GM12878 (cell line): ENCODE results near the gene AVEN. TPM values are rescaled to one million over a fixed set of nuclear protein-coding genes. Genes with fewer than 3 reads are reported as not detected.

ENCODE experiments used
- ATAC-seq: fragments of 200-7000 bp; cut with Tn5 transposase; 3 replicates; pipeline ENCODE4 v1.9.1; 2020; ENCODE audit warnings: mild to moderate bottlenecking, moderate library complexity
- BruUV-seq: library from RNA; stranded (reverse); fragments of 400-500 nt; replicated peaks from 2 replicates; lab custom pipeline; 2021; lab: Mats Ljungman, UMichigan
- CTCF ChIA-PET: fragments of 300-600 bp; sonication (Branson Sonifier 250); formaldehyde crosslinking; extraction: SDS; loops from one replicate; lab custom pipeline; 2021; ENCODE audit warnings: inconsistent platforms; lab: Yijun Ruan, JAX
- POLR2A ChIA-PET: fragments of 350-600 bp; formaldehyde crosslinking; extraction: SDS; loops from one replicate; lab custom pipeline; 2021; ENCODE audit warnings: inconsistent platforms; lab: Charles Lee
- RAD21 ChIA-PET: fragments of 300-600 bp; sonication (Branson Sonifier 250); formaldehyde crosslinking; loops from one replicate; lab custom pipeline; 2023; ENCODE audit warnings: antibody characterized with exemption; ENCODE audit not compliant: unreplicated experiment; lab: Charles Lee
- SMC1A ChIA-PET: fragments of 300-600 bp; sonication (Branson Sonifier 250); formaldehyde crosslinking; loops from one replicate; lab custom pipeline; 2023; ENCODE audit not compliant: unreplicated experiment, uncharacterized antibody; lab: Charles Lee
- DNase-seq: peaks from one replicate; pipeline ENCODE4 v3.0.0-alpha.2; 2011; ENCODE audit warnings: low read depth, low spot score
- FAIRE-seq: peaks from 3 replicates; lab custom pipeline; 2011; peaks lifted over from hg19 to GRCh38; lab: Jason Lieb, UNC
- H2AFZ ChIP-seq: 2 replicates; pipeline ENCODE4 v1.6.0; 2011; ENCODE audit warnings: low read depth, low read length, control low read depth; ENCODE audit not compliant: control insufficient read depth
- H3K27ac ChIP-seq: 2 replicates; pipeline ENCODE4 v1.5.1; 2011; ENCODE audit warnings: control low read depth; ENCODE audit not compliant: control insufficient read depth, insufficient read depth
- H3K27me3 ChIP-seq, 2 experiments: replicated peaks in 1 of 2; 2 replicates each; pipeline versions ENCODE4 v1.6.0 to v1.6.1; 2011; ENCODE audit warnings: low read length in 1 of 2; ENCODE audit not compliant: control insufficient read depth in 2 of 2, insufficient read depth in 2 of 2
- H3K36me3 ChIP-seq, 2 experiments: 2 replicates each; pipeline ENCODE4 v1.5.1; 2011; ENCODE audit warnings: low read length in 1 of 2; ENCODE audit not compliant: control insufficient read depth in 2 of 2, insufficient read depth in 2 of 2
- H3K4me1 ChIP-seq: 2 replicates; pipeline ENCODE4 v1.6.1; 2011; ENCODE audit warnings: mild to moderate bottlenecking, low read length, moderate library complexity, mixed read lengths; ENCODE audit not compliant: control insufficient read depth, insufficient read depth
- H3K4me2 ChIP-seq: 2 replicates; pipeline ENCODE4 v1.6.0; 2011; ENCODE audit warnings: control low read depth; ENCODE audit not compliant: control insufficient read depth, insufficient read depth
- H3K4me3 ChIP-seq: fragments of 200-600 bp; sonication (generic); 2 replicates; pipeline ENCODE4 v1.5.1; 2016
- H3K79me2 ChIP-seq: 2 replicates; pipeline ENCODE4 v1.6.0; 2011; ENCODE audit warnings: low read length; ENCODE audit not compliant: control insufficient read depth, insufficient read depth
- H3K9ac ChIP-seq: 2 replicates; pipeline ENCODE4 v1.8.0; 2011; ENCODE audit warnings: low read length, control low read depth, mixed read lengths; ENCODE audit not compliant: control insufficient read depth, insufficient read depth
- H3K9me3 ChIP-seq: replicated peaks from 3 replicates; pipeline ENCODE4 v1.5.1; 2011; ENCODE audit warnings: mild to moderate bottlenecking, low read length; ENCODE audit not compliant: control insufficient read depth, insufficient read depth
- H4K20me1 ChIP-seq: 2 replicates; pipeline ENCODE4 v1.6.0; 2011; ENCODE audit not compliant: control insufficient read depth, insufficient read depth
- EGR1 ChIP-seq, 2 experiments: IDR thresholded peaks; 1 replicate in 1 of 2; 2 replicates in 1 of 2; pipeline ENCODE4 v1.6.1; 2011 to 2012; ENCODE audit warnings: low read depth in 2 of 2, low read length in 2 of 2, borderline replicate concordance in 1 of 2, mild to moderate bottlenecking in 1 of 2, moderate library complexity in 1 of 2
- FOS ChIP-seq: IDR thresholded peaks from 3 replicates; pipeline ENCODE4 v1.6.1; 2011; ENCODE audit warnings: borderline replicate concordance; ENCODE audit not compliant: insufficient read length; ENCODE audit errors: extremely low read depth
- HDAC2 ChIP-seq: fragments of 200-600 bp; sonication (generic); IDR thresholded peaks from 2 replicates; pipeline ENCODE4 v1.6.1; 2017
- IKZF1 ChIP-seq: fragments of 450-650 bp; conservative IDR thresholded peaks from 2 replicates; pipeline ENCODE4 v1.6.1; 2017; ENCODE audit warnings: antibody characterized with exemption, mild to moderate bottlenecking
- IRF4 ChIP-seq: IDR thresholded peaks from 2 replicates; pipeline ENCODE4 v1.6.1; 2011; ENCODE audit warnings: low read depth, low read length
- KDM1A ChIP-seq: fragments of 200-600 bp; sonication (generic); IDR thresholded peaks from 2 replicates; pipeline ENCODE4 v1.6.1; 2016; ENCODE audit warnings: borderline replicate concordance
- MXI1 ChIP-seq: fragments of 150-350 bp; IDR thresholded peaks from 2 replicates; pipeline ENCODE4 v1.6.1; 2011; ENCODE audit warnings: low read depth, mild to moderate bottlenecking, inconsistent platforms, low read length, improper control_type of control experiment
- SMARCA5 ChIP-seq: fragments of 450-650 bp; IDR thresholded peaks from 2 replicates; pipeline ENCODE4 v1.6.1; 2017; ENCODE audit warnings: mild to moderate bottlenecking
- SMC3 ChIP-seq: IDR thresholded peaks from 2 replicates; pipeline ENCODE4 v1.6.1; 2011; ENCODE audit warnings: low read length, improper control_type of control experiment, borderline replicate concordance
- SP1 ChIP-seq: IDR thresholded peaks from one replicate; pipeline ENCODE4 v1.6.1; 2011; ENCODE audit warnings: low read depth, low read length
- SRF ChIP-seq, 2 experiments: IDR thresholded peaks; 2 replicates each; pipeline ENCODE4 v1.6.1; 2011; ENCODE audit warnings: low read depth in 2 of 2, low read length in 2 of 2, mild to moderate bottlenecking in 1 of 2, moderate library complexity in 1 of 2
- TCF12 ChIP-seq: IDR thresholded peaks from 2 replicates; pipeline ENCODE4 v1.6.1; 2011; ENCODE audit warnings: low read depth, mild to moderate bottlenecking, low read length
- YBX1 ChIP-seq: fragments of 450-650 bp; IDR thresholded peaks from 2 replicates; pipeline ENCODE4 v1.6.1; 2016; ENCODE audit warnings: antibody characterized with exemption
- ZZZ3 ChIP-seq: IDR thresholded peaks from 2 replicates; pipeline ENCODE4 v1.6.1; 2011; ENCODE audit warnings: low read depth; ENCODE audit not compliant: control insufficient read depth, insufficient read length
- WGBS: methylation state at CpG from one replicate; pipeline ENCODE4 v1.1.6; 2016; ENCODE audit warnings: low lambda C conversion rate; ENCODE audit not compliant: insufficient replicate concordance, insufficient coverage; ENCODE audit errors: missing lambda C conversion rate; 5-methylcytosine and 5-hydroxymethylcytosine counted together
- in situ Hi-C: fragments of 300-500 bp; cut with MboI; formaldehyde crosslinking; loops from 9 replicates; pipeline ENCODE4 v1.14.3; 2018; ENCODE audit warnings: mixed read lengths
- intact Hi-C: fragments of 100-400 bp; cut with micrococcal nuclease; formaldehyde crosslinking; loops from one replicate; pipeline ENCODE4 v1.14.2; 2022; ENCODE audit not compliant: unreplicated experiment
- polyA plus RNA-seq, 11 experiments: library from polyadenylated mRNA; depleted of rRNA in 4 of 11; unstranded in 6 of 11; stranded (reverse) in 5 of 11; fragments of >200 nt; fragmentation: Nextera tagmentation in 4 of 11; fragmentation: Illumina TruSeq in 1 of 11; extraction: Ambion mirVana in 4 of 11; extraction: Trizol in 1 of 11; gene quantifications; 1 replicate in 1 of 11; 2 replicates in 10 of 11; pipeline versions ENCODE4 v1.2.1 to v1.2.3, GENCODE V29; 2011 to 2016; ENCODE audit warnings: inconsistent platforms in 2 of 11, missing spikeins in 2 of 11, low read depth in 1 of 11
- total RNA-seq, 4 experiments: library from RNA; depleted of rRNA in 3 of 4; stranded (reverse); fragments of >200 nt in 3 of 4; fragmentation: Illumina TruSeq in 1 of 4; extraction: Trizol in 1 of 4; gene quantifications; 2 replicates each; pipeline versions ENCODE4 v1.2.1 to v1.2.3, GENCODE V29; 2013 to 2021
- TF ChIP-seq, protein P1 (sequence below): IDR thresholded peaks from 2 replicates; pipeline ENCODE4 v1.6.1; 2011; ENCODE audit warnings: borderline replicate concordance, low read depth, mild to moderate bottlenecking, moderate library complexity, mixed read lengths, low read length; ENCODE audit not compliant: insufficient read depth; ENCODE audit errors: extremely low read length
- TF ChIP-seq, protein P2 (sequence below): fragments of 450-650 bp; formaldehyde crosslinking; IDR thresholded peaks from 2 replicates; pipeline ENCODE4 v1.5.0; 2022; ENCODE audit warnings: mild to moderate bottlenecking, missing genetic modification characterization

Gene AVEN
- total and polyA plus RNA-seq, 10 of the 15 experiments (the other 5 are each of a cell fraction or from before 2014, with no cell fraction given) = 1.4 to 15.1 (median 10.5) TPM

DNA sequence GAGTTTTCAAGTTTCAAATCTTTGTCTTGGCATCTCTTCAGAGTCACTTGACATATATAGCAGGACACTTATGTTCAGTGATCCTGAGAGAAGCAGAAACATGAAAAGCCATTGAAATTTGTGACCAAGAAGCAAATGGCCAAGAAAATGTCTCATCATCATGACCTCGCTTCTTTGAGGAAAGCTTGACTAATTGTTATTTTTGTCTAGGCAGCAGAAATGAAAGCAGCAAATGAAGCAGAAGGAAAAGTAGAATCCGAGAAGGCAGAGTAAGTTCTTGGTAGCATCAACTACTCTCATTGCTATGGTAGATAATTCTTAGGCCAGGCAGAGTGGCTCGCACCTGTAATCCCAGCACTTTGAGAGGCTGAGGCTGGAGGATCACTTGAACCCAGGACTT is 198.4 kb downstream of the AVEN start:
- SMC1A ChIA-PET = no interaction called here
- Histone ChIP-seq H3K4me2 (no peak overlapping the region), H3K9me3 (no peaks in the 10 kb centered on the region), H4K20me1 (no peaks in the 10 kb centered on the region), H3K4me1 (no peaks in the 10 kb centered on the region), H3K27me3 (no peaks in the 10 kb centered on the region; a peak in 1 of 4 replicates), H3K27ac (no peak overlapping the region), H3K9ac (no peak overlapping the region), H3K4me3 (no peak overlapping the region), H3K79me2 (no peaks in the 10 kb centered on the region), H3K36me3 (no peaks in the 10 kb centered on the region), H2AFZ (no peak overlapping the region)
- no TSS peak for BruUV-seq
- in situ Hi-C loops = no loop called here
- RAD21 ChIA-PET = no interaction called here
- 30% methylated on average over 3 of the region's 3 CpGs for WGBS
- intact Hi-C loops = no loop called here
- FAIRE-seq = no peak
- DNase-seq = no peak
- POLR2A ChIA-PET = no interaction called here
- no peak for TF ChIP-seq HDAC2
- TF ChIP-seq SRF (IDR thresholded peaks at IDR 0.05; ENCODE audit: low read depth in 2 of 2, low read length in 2 of 2) = no peak
- no peak for TF ChIP-seq KDM1A
- no peak for TF ChIP-seq YBX1
- no peak for TF ChIP-seq SMC3
- no peak for TF ChIP-seq EGR1 (IDR thresholded peaks at IDR 0.05; ENCODE audit: borderline replicate concordance in 1 of 2, low read depth in 2 of 2, low read length in 2 of 2)
- no peak for TF ChIP-seq FOS
- ATAC-seq = no peak
- CTCF ChIA-PET = no interaction called here

DNA sequence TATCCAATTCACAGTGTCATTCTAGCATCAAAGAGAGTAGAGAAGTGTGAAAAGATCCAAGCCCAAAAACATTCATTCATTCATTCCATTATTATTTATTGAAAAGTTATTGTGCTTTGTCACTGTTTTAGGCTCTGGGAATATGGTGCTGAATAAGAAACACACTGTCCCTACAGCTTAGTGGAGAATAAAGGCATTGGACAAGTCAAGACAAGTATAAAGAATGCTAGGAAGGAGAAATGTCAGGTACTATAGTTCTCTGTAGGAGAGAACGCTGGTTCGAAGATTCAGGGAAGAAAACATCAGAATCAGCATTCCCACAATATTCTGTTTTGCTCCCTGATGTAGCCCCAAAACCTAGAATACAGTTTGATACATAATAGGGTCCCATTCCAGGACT is 199.5 kb downstream of the AVEN start:
- ChIA-PET SMC1A (no interaction called here), POLR2A (no interaction called here), RAD21 (no interaction called here), CTCF (no interaction called here)
- Histone ChIP-seq H3K4me3 (no peak overlapping the region), H3K4me1 (no peaks in the 10 kb centered on the region), H3K27me3 (no peaks in the 10 kb centered on the region; a peak in 1 of 4 replicates), H3K27ac (no peak overlapping the region), H2AFZ (no peak overlapping the region), H3K36me3 (no peaks in the 10 kb centered on the region), H4K20me1 (no peaks in the 10 kb centered on the region), H3K9me3 (no peaks in the 10 kb centered on the region), H3K79me2 (no peaks in the 10 kb centered on the region), H3K4me2 (no peak overlapping the region), H3K9ac (no peak overlapping the region)
- in situ Hi-C loops (no loop called here), intact Hi-C loops (no loop called here)
- no peak for ATAC-seq
- BruUV-seq = no TSS peak
- no peak for DNase-seq
- FAIRE-seq = no peak
- WGBS = 22% methylated on average over 2 of the region's 2 CpGs
- TF ChIP-seq SP1 (no peak), FOS (no peak), IKZF1 (no peak), ZZZ3 (no peak), IRF4 (no peak), SMARCA5 (no peak), MXI1 (no peak), TCF12 (no peak)
- TF ChIP-seq, protein P1, sequence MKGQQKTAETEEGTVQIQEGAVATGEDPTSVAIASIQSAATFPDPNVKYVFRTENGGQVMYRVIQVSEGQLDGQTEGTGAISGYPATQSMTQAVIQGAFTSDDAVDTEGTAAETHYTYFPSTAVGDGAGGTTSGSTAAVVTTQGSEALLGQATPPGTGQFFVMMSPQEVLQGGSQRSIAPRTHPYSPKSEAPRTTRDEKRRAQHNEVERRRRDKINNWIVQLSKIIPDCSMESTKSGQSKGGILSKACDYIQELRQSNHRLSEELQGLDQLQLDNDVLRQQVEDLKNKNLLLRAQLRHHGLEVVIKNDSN = no peak
- TF ChIP-seq, protein P2, sequence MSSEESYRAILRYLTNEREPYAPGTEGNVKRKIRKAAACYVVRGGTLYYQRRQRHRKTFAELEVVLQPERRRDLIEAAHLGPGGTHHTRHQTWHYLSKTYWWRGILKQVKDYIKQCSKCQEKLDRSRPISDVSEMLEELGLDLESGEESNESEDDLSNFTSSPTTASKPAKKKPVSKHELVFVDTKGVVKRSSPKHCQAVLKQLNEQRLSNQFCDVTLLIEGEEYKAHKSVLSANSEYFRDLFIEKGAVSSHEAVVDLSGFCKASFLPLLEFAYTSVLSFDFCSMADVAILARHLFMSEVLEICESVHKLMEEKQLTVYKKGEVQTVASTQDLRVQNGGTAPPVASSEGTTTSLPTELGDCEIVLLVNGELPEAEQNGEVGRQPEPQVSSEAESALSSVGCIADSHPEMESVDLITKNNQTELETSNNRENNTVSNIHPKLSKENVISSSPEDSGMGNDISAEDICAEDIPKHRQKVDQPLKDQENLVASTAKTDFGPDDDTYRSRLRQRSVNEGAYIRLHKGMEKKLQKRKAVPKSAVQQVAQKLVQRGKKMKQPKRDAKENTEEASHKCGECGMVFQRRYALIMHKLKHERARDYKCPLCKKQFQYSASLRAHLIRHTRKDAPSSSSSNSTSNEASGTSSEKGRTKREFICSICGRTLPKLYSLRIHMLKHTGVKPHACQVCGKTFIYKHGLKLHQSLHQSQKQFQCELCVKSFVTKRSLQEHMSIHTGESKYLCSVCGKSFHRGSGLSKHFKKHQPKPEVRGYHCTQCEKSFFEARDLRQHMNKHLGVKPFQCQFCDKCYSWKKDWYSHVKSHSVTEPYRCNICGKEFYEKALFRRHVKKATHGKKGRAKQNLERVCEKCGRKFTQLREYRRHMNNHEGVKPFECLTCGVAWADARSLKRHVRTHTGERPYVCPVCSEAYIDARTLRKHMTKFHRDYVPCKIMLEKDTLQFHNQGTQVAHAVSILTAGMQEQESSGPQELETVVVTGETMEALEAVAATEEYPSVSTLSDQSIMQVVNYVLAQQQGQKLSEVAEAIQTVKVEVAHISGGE (CRISPR knock-in tag) = no peak
